HEK293 (cell line): ENCODE data around the gene CASD1.

Experiments used
- CTCF ChIP-seq: fragments of 450-650 bp; formaldehyde crosslinking; IDR thresholded peaks from 2 replicates; pipeline ENCODE4 v1.5.1; 2016; ENCODE audit warnings: missing biosample characterization, missing genetic modification characterization
- HOXD13 ChIP-seq: sonication (generic); formaldehyde crosslinking; IDR thresholded peaks from 2 replicates; pipeline ENCODE4 v1.8.0; 2022; ENCODE audit warnings: missing genetic modification reagents, borderline replicate concordance
- REST ChIP-seq: fragments of 450-650 bp; formaldehyde crosslinking; IDR thresholded peaks from 2 replicates; pipeline ENCODE4 v1.5.1; 2016; ENCODE audit warnings: missing biosample characterization, missing genetic modification characterization
- WT1 ChIP-seq: fragments of 450-650 bp; formaldehyde crosslinking; IDR thresholded peaks from 2 replicates; pipeline ENCODE4 v1.5.1; 2016; ENCODE audit warnings: missing biosample characterization, missing genetic modification characterization
- YY1 ChIP-seq: fragments of 450-650 bp; formaldehyde crosslinking; IDR thresholded peaks from 2 replicates; pipeline ENCODE4 v1.5.1; 2018; ENCODE audit warnings: missing biosample characterization, missing genetic modification characterization
- YY2 ChIP-seq: fragments of 450-650 bp; formaldehyde crosslinking; IDR thresholded peaks from 2 replicates; pipeline ENCODE4 v1.5.1; 2016; ENCODE audit warnings: missing biosample characterization, missing genetic modification characterization
- ZBTB17 ChIP-seq: fragments of 450-650 bp; formaldehyde crosslinking; IDR thresholded peaks from 2 replicates; pipeline ENCODE4 v1.5.1; 2016; ENCODE audit warnings: missing biosample characterization, missing genetic modification characterization
- ZNF174 ChIP-seq: fragments of 450-650 bp; formaldehyde crosslinking; IDR thresholded peaks from 2 replicates; pipeline ENCODE4 v1.5.0; 2017; ENCODE audit warnings: missing biosample characterization, mild to moderate bottlenecking, missing genetic modification characterization
- ZNF239 ChIP-seq: fragments of 450-650 bp; formaldehyde crosslinking; IDR thresholded peaks from 2 replicates; pipeline ENCODE4 v1.5.1; 2016; ENCODE audit warnings: missing biosample characterization, missing genetic modification characterization
- ZNF24 ChIP-seq: fragments of 450-650 bp; formaldehyde crosslinking; IDR thresholded peaks from 2 replicates; pipeline ENCODE4 v1.5.1; 2016; ENCODE audit warnings: missing biosample characterization, missing genetic modification characterization
- ZNF274 ChIP-seq, 2 experiments: fragments of 200-500 bp in 1 of 2; fragments of 450-650 bp in 1 of 2; sonication (Bioruptor generic) in 1 of 2; formaldehyde crosslinking in 1 of 2; IDR thresholded peaks; 2 replicates each; pipeline versions ENCODE4 v1.5.1 to v1.6.1; 2014 to 2016; ENCODE audit warnings: borderline replicate concordance in 1 of 2, inconsistent platforms in 1 of 2, low read length in 1 of 2, missing biosample characterization in 1 of 2, missing genetic modification characterization in 1 of 2
- ZNF324 ChIP-seq: fragments of 450-650 bp; formaldehyde crosslinking; IDR thresholded peaks from 2 replicates; pipeline ENCODE4 v1.5.1; 2016; ENCODE audit warnings: missing biosample characterization, missing genetic modification characterization
- ZNF510 ChIP-seq: fragments of 450-650 bp; formaldehyde crosslinking; IDR thresholded peaks from 2 replicates; pipeline ENCODE4 v1.5.1; 2018; ENCODE audit warnings: mild to moderate bottlenecking, missing genetic modification characterization, missing biosample characterization; ENCODE audit not compliant: insufficient replicate concordance
- ZXDB ChIP-seq: fragments of 450-650 bp; formaldehyde crosslinking; IDR thresholded peaks from 2 replicates; pipeline ENCODE4 v1.5.1; 2016; ENCODE audit warnings: missing biosample characterization, missing genetic modification characterization

GRCh38 chr7:94600267-94600666, 90.7 kb downstream of the CASD1 start:
- TF ChIP-seq REST (no peak), ZNF274 (IDR thresholded peaks at IDR 0.05; ENCODE audit: low read length) (no peak), ZNF274 (tag by site-specific recombination; IDR thresholded peaks at IDR 0.05; ENCODE audit: borderline replicate concordance) (no peak), ZNF174 (no peak), CTCF (tag by site-specific recombination) (no peak), ZNF324 (tag by site-specific recombination) (no peak), YY2 (tag by site-specific recombination) (no peak), ZBTB17 (no peak), YY1 (no peak), WT1 (no peak), ZXDB (tag by site-specific recombination) (no peak), ZNF239 (tag by site-specific recombination) (no peak), ZNF510 (tag by site-specific recombination) (no peak), ZNF24 (tag by site-specific recombination) (no peak), HOXD13 (CRISPR knock-in tag) (no peak)
